HuH-7.5 (cell line): ENCODE data around the gene EIF4E1B.
A peak's percentile ranks its signal among the peaks of the same experiment; 100 is the strongest.
"Not testable (repeated sequence)": the region's sequence is repeated elsewhere in the genome, so short reads cannot be mapped to it uniquely, and the experiment has no call there.

Experiments used
- DNase-seq: peaks from one replicate; pipeline ENCODE4 v3.0.0; 2011; ENCODE audit warnings: low spot score

Gene EIF4E1B

GRCh38 chr5:176629853-176630680, at the start of gene EIF4E1B, which contains the start of gene SNCB:
TSS of gene EIF4E1B (plus strand) at chr5:176630675. CDS start at chr5:176642788, 12,113 bp downstream.
TSS of gene SNCB (minus strand) at chr5:176630534. CDS start at chr5:176629654, 880 bp downstream.
- peak; percentile 85 for DNase-seq

- no peak for DNase-seq
Observed at GRCh38 chr5:176581361-176581760, 49.1 kb upstream of the EIF4E1B start.

- DNase-seq: no peak
Observed at GRCh38 chr5:176583076-176583475, 47.4 kb upstream of the EIF4E1B start.

- DNase-seq: no peak
Observed at GRCh38 chr5:176587398-176587797, 43.1 kb upstream of the EIF4E1B start.

- DNase-seq: no peak
Observed at GRCh38 chr5:176588297-176588696, 42.2 kb upstream of the EIF4E1B start.

GRCh38 chr5:176589039-176589769, 41.3 kb upstream of the EIF4E1B start:
- no peak for DNase-seq

- DNase-seq: no peak
Observed at GRCh38 chr5:176590035-176590717, 40.3 kb upstream of the EIF4E1B start.

GRCh38 chr5:176591667-176592066, 38.8 kb upstream of the EIF4E1B start:
- not testable (repeated sequence) for DNase-seq

- DNase-seq: no peak
Observed at GRCh38 chr5:176592573-176592972, 37.9 kb upstream of the EIF4E1B start.

- DNase-seq: no peak
Observed at GRCh38 chr5:176593273-176593869, 37.1 kb upstream of the EIF4E1B start.

GRCh38 chr5:176594554-176594953, 35.9 kb upstream of the EIF4E1B start:
- no peak for DNase-seq

- DNase-seq: no peak
Observed at GRCh38 chr5:176595386-176595943, 35.0 kb upstream of the EIF4E1B start.

GRCh38 chr5:176596069-176596644, 34.3 kb upstream of the EIF4E1B start:
- DNase-seq: no peak

GRCh38 chr5:176596689-176597416, 33.6 kb upstream of the EIF4E1B start:
- peak; percentile 71 for DNase-seq

- DNase-seq: no peak
Observed at GRCh38 chr5:176597417-176598389, 32.8 kb upstream of the EIF4E1B start.

- not testable (repeated sequence) for DNase-seq
Observed at GRCh38 chr5:176599749-176600430, 30.6 kb upstream of the EIF4E1B start.

GRCh38 chr5:176601901-176602482, 28.5 kb upstream of the EIF4E1B start:
- no peak for DNase-seq

GRCh38 chr5:176603091-176603490, 27.4 kb upstream of the EIF4E1B start:
- DNase-seq: no peak
